HG03558 (cell line): ENCODE measurements around the gene LGI4.
"Not testable (repeated sequence)": the region's sequence is repeated elsewhere in the genome, so short reads cannot be mapped to it uniquely, and the experiment has no call there.

Experiments used
- ATAC-seq: cut with Tn5 transposase; IDR thresholded peaks from one replicate; pipeline ENCODE4 v1.9.1; 2021; ENCODE audit warnings: moderate number of reproducible peaks; ENCODE audit not compliant: unreplicated experiment; ENCODE audit errors: extremely low read depth

Gene LGI4

GRCh38 chr19:35143818-35144217 is 9.0 kb upstream of the LGI4 start:
- ATAC-seq, result no peak

GRCh38 chr19:35143231-35143715 is 8.4 kb upstream of the LGI4 start, which contains the start of gene FXYD7:
TSS of gene FXYD7 (plus strand) at chr19:35143255. CDS start at chr19:35143334, 79 bp downstream.
- ATAC-seq, result no peak

DNA sequence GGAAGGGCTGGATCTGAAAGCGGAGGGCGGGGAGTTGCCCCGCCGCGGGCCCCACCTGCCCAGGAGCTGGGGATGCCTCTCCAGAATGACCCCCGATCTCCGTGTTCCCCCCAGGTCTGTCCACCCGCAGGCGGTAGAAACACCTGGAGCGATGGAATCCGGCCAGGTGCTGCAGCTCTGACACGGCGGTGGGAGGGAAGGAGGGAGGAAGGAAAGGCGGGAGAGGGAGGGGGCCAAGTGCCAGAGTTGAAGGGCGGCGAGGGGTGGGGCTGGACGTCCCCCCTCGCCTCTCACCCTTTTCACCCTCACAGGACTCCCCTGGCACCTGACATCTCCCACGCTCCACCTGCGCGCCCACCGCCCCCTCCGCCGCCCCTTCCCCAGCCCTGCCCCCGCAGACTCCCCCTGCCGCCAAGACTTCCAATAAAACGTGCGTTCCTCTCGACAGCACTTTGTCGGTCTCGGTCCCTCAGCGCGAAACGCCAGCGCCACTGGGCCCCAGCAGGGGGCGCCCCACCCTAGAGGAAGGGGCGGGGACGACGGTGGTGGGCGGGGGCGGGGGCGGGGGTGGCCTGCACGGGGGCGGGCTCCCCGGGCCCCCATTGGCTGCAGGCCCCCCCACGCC is 7.9 kb upstream of the LGI4 start:
- ATAC-seq, result no peak

DNA sequence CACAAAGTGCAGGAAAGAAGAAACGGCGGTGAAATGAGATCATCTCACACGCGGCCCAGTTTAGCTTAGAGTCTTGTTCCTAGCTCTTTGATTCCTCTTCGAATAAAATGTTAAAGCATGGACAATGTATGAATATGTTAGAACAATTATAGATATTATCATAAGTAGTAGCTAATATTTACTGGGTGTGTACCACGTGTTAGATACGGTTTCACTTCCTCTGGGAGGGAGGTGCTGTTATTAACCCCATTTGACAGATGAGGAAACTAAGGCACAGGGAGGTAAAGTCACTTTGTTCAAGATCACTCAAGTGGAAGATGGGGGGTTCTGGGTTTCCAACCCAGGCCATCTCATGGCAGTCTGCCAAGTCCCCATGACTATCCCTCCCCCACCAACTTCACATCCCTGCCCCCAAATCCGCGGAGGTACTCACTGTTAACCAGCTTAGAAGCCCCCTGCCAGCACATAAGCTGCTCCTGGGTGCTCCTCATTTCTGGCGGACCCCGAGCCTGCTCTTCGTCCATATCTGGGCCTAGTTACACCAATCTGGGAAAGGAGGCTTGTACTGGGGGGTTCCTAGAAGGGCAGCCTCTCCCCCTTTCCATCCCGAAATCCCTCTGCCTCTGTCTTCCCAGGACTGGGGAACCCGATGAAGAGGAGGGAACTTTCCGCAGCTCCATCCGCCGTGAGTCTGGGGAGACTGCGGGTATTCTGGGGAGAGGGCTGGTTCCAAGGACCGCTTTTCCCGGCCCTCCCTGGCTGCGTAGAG is 7.2 kb upstream of the LGI4 start:
- ATAC-seq, result no peak

DNA sequence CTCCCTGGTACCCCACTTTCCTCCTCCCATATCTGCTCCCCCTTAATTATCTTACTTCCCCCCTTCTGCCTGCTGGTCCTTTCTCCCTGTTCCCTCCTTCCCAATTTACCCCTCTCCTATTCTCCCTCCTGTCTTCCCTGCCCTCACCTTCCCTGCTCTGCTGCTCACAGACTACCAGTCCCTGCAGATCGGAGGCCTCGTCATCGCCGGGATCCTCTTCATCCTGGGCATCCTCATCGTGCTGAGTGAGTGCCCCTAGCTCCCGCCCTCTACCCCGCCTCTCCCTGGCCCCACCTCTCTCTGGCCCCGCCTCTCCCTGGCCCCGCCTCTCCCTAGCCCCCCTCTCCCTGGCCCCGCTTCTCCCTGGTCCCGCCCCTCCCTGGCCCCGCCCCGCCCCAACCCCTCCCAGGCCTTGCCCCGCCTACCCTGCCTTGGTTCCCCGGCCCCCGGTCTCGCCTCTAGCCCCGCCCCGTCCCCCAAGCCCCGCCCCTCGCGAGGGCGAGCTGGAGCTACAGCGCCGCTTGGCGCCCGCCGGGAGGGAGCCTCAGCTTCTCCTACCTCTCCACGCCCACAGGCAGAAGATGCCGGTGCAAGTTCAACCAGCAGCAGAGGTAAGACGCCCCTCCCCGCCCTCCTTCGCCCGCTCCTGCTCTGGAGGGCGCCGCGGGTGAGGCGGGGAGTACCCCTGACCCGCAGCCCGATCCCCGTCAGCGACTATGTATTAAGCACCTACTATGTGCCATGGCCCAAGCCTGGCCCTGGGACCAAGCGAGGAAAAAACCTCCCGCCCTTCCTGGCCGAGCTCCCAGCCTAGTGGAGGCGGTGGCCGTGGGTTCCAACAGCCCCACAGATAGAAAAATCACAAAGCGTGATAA is 6.3 kb upstream of the LGI4 start:
- ATAC-seq, result no peak

DNA sequence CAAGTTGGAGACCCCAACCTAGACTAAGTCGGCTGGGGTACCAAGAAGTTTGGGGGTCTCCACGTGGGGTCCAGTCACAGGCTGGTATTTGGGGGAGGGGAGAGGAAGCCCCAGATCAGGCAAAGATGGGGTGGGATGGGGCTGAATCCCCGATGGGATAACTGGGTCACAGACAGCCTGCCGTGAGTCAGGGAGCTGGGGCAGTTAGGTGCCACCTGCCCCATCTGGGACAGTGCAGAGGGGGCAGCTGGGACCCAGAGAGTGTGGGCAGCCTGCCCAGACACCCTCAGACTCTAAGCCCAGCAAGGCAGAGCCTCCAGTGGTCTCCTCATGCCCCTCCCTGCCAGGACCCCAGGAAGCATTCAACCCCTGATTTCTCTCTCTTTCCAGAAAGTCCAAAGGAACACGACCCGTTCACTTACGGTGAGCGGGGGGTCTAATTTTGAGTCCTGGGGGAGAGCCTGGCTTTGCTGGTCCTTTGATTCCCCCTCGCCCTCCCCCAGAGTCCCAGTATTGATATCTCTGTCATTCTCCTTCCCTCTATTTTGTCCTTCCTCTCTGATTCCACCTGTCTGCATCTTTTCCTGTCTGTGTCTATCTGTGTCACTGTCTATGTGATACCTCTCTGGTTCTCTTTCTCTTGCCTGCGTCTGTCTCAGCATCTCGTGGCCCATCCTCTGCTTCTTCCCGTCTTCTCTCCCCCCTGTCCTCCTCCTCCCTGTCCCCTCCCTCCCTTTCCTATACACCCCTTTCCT is 5.5 kb upstream of the LGI4 start:
- no peak for ATAC-seq

- no peak for ATAC-seq
These were observed 3.5 kb upstream of the LGI4 start, which contains the start of gene FXYD1 for GRCh38 chr19:35138305-35138892. TSS of gene FXYD1 (plus strand) at chr19:35138824. CDS start at chr19:35140080, 1,256 bp downstream.

- ATAC-seq, result no peak
These were observed 2.3 kb upstream of the LGI4 start for GRCh38 chr19:35136977-35137702.

GRCh38 chr19:35136231-35136630 is 1.4 kb upstream of the LGI4 start:
- no peak for ATAC-seq

- no peak for ATAC-seq
These were observed 590 bp upstream of the LGI4 start for GRCh38 chr19:35135389-35135909.

DNA sequence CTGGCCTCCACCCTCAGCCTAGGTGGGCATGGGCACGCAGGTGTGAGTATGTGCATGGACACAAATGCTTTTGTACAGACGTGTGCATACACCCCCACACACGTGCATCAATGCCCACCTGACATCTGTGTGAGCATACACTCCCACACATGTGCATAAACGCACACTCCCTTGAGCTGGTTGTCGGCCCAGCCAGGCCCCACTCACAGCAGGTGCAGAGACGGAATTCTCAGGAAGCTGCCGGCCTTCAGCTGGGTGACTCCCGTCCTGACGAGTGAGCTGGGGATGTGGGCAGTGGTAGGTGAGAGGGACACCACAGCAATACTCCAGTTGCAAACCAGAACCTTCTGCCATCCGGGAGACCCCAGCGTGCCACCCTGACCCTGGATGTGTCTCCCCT is 1.0 kb downstream of the LGI4 start:
- no peak for ATAC-seq

DNA sequence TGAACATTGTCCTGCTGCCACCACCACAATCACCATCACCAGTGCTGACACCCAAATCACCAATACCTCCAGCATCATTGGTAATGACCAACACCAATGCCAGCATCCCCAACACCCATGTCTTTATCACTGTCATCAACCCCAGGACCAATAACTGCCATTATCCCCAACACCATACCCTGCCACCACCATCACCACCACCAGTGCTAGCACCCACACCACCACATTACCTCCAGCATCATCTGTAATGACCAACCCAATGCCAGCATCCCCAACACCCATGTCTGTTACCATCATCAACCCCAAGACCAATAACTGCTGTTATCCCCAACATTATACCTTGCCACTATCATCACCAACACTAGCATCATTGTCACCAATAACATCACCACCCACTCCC is 2.6 kb downstream of the LGI4 start:
- no peak for ATAC-seq

- ATAC-seq, result no peak
These were observed 3.8 kb downstream of the LGI4 start for GRCh38 chr19:35130761-35131720.

DNA sequence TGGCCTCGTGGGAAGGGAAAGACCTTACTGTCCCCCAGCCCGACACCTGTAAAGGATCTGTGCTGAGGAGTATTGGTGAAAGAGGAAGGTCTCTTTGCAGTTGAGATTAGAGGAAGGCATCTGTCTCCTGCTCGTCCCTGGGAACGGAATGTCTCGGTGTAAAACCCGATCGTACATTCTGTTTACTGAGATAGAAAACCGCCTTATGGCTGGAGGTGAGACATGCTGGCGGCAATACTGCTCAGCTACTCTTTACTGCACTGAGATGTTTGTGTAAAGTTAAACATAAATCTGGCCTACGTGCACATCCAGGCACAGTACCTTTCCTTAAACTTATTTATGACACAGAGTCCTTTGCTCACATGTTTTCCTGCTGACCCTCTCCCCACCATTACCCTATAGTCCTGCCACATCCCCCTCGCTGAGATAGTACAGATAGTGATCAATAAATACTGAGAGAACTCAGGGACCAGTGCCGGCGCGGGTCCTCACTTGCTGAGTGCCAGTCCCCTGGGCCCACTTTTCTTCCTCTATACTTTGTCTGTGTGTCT is 5.1 kb downstream of the LGI4 start:
- ATAC-seq, result not testable (repeated sequence)

DNA sequence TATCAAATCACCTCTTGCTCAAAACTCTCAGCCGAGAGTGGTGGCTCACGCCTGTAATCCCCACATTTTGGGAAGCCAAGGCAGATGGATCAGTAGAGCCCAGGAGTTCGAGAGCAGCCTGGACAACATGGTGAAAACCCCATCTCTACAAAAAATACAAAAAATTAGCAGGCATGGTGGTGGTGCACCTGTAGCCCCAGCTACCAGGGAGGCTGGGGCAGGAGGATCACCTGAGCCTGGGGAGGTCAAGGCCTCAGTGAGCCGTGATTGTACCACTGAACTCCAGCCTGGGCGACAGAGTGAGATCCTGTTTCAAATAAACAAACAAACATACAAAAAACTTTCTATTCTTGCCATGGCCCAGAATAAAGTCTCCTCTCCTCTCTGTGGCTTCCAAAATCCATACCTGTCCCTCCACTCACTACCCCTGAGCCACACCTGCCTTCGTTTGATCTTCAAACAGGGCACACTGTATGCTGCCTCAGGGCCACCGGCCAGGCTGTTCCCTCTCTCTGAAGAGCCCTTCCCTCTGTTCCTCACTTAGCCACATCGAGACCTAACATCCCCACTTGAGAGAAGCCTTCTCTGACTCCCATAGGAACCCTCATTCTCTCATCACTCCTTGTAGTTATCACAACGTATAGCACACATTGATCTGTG is 6.3 kb downstream of the LGI4 start:
- ATAC-seq, result no peak

DNA sequence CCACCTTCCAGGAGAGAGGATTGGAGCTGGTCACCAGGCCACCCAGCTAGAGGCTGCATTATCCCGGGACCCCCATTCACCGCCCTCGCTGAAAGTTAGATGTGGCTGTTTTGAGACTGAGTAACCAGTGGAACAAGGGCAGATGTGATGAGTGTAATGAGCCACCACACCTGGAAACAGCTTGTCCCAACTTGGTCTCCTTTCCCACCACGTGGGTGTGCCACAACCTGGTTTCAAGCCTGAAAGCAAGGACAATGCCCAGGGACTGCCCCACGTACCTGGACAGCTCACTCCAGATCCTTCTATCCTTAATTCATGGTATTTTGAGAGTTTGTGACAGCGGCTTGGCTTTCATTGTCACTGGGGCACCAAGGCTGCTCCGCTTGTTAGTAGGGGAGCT is 7.0 kb downstream of the LGI4 start:
- ATAC-seq, result no peak

DNA sequence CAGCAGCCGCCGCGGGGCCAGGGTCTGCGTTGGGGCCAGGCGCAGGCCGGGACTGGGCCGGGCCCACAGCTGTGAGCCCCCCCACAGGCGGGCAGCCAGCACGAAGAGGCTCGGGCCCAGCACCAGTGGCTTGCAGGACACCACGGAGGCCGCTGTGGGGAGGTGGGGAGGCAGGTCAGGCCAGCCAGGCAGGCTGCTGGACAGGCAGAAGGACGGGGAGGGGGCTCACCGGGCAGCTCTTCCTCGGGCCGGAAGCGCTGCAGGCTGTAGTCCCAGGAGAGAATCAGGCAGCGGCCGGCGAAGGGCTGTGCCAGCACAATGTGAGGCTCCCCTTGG is 8.3 kb downstream of the LGI4 start:
- no peak for ATAC-seq
